ENCODE data around the gene BNC2.

GRCh38 chr9:16763946-16764345 lies 106.5 kb downstream of the BNC2 start:
- no peak for TF ChIP-seq CTCF (conservative IDR thresholded peaks at IDR 0.05 in 1 of 2, IDR thresholded peaks at IDR 0.05 in 1 of 2; ENCODE audit: low read depth in 1 of 2, low read length in 2 of 2)
- TF ChIP-seq EZH2 (IDR thresholded peaks at IDR 0.05; ENCODE audit: low read length, missing control alignments) = no peak

All from fibroblast of lung (primary cell).